ENCODE measurements around the gene PLXDC1. TPM values are rescaled to one million over a fixed set of nuclear protein-coding genes. Genes with fewer than 3 reads are reported as not detected.

The PLXDC1 gene
- total and polyA plus RNA-seq, 2 of the 13 experiments (the other 11 are each of a cell fraction or from before 2014, with no cell fraction given): not detected

DNA sequence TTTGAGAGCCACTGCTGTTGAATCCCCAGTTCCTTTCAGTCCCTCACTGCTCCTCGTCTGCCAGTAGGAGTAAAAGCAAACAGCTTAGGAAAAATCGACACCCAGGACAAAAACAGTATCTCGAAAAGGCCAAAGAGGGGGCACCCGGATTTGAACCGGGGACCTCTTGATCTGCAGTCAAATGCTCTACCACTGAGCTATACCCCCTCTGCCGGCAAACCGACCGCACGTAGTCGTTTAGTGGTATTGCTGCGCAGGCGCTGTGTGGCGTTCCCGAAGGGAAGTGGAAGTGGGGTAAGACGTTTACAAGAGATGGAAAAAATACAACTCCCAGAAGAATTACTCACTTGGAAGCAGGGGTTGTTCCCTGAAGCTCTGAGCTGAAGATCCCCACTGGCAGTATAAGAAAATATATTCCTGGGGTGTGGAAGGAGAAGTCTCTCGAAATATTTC is 2.2 kb upstream of the PLXDC1 start (continued):
- TF ChIP-seq ZBTB25 (CRISPR knock-in tag; IDR thresholded peaks at IDR 0.05): peak; percentile 59; the same call in 1 of the 2 replicates
- no peak for TF ChIP-seq KAT2B (IDR thresholded peaks at IDR 0.05; ENCODE audit: borderline replicate concordance, low read depth, low read length)
- TF ChIP-seq YY1 (IDR thresholded peaks at IDR 0.05; ENCODE audit: insufficient read depth, insufficient replicate concordance, low read depth, low read length): peak; percentile 11
- TF ChIP-seq, protein P1, sequence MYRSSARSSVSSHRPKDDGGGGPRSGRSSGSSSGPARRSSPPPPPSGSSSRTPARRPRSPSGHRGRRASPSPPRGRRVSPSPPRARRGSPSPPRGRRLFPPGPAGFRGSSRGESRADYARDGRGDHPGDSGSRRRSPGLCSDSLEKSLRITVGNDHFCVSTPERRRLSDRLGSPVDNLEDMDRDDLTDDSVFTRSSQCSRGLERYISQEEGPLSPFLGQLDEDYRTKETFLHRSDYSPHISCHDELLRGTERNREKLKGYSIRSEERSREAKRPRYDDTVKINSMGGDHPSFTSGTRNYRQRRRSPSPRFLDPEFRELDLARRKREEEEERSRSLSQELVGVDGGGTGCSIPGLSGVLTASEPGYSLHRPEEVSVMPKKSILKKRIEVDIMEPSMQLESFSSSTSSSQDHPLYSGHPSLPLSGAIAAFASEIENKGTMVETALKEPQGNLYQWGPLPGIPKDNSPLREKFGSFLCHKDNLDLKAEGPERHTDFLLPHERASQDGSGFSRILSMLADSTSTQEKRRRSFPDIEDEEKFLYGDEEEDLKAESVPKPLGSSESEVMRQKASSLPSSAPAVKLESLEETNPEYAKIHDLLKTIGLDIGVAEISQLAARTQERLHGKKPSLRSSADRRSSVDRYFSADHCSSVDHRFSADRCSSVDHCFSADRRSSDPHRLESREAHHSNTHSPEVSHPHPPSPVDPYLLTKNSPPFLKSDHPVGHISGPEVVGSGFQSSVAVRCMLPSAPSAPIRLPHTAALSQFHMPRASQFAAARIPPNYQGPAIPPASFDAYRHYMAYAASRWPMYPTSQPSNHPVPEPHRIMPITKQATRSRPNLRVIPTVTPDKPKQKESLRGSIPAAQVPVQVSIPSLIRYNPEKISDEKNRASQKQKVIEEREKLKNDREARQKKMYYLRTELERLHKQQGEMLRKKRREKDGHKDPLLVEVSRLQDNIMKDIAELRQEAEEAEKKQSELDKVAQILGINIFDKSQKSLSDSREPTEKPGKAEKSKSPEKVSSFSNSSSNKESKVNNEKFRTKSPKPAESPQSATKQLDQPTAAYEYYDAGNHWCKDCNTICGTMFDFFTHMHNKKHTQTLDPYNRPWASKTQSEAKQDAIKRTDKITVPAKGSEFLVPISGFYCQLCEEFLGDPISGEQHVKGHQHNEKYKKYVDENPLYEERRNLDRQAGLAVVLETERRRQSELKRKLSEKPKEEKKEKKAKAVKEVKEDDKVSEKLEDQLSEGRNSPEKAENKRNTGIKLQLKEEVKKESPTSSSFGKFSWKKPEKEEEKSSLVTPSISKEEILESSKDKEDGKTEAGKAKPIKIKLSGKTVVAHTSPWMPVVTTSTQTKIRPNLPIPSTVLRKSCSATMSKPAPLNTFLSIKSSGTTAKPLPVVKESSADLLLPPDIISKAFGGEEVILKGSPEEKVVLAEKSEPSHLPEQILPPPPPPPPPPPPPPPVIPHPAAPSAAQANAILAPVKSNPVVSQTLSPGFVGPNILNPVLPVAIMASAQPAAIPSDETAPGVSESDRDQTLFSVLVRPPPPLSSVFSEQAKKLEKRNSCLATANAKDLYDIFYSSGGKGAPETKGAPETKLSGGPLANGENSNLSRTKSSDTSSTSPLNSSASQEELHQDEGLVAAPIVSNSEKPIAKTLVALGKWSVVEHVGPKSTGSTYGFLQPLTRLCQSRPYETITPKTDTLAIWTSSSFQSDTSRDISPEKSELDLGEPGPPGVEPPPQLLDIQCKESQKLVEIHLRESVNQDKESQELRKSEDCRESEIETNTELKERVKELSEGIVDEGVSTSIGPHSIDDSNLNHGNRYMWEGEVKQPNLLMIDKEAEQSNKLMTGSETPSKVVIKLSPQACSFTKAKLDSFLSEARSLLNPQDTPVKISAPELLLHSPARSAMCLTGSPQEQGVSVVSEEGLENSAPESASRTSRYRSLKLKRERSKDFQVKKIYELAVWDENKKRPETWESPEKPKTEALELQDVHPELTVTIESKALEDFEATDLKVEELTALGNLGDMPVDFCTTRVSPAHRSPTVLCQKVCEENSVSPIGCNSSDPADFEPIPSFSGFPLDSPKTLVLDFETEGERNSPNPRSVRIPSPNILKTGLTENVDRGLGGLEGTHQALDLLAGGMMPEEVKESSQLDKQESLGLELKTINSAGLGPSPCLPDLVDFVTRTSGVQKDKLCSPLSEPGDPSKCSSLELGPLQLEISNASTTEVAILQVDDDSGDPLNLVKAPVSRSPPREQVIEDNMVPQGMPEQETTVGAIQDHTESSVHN (CRISPR knock-in tag; IDR thresholded peaks at IDR 0.05): no peak
- no peak for TF ChIP-seq CBFB (CRISPR knock-in tag; IDR thresholded peaks at IDR 0.05)
- TF ChIP-seq, protein P2, sequence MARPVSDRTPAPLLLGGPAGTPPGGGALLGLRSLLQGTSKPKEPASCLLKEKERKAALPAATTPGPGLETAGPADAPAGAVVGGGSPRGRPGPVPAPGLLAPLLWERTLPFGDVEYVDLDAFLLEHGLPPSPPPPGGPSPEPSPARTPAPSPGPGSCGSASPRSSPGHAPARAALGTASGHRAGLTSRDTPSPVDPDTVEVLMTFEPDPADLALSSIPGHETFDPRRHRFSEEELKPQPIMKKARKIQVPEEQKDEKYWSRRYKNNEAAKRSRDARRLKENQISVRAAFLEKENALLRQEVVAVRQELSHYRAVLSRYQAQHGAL (CRISPR knock-in tag; IDR thresholded peaks at IDR 0.05; ENCODE audit: not compliant biosample characterization): peak; percentile 64
- no peak for TF ChIP-seq GABPA (IDR thresholded peaks at IDR 0.05; ENCODE audit: low read depth, low read length)
- TF ChIP-seq GABPA (CRISPR knock-in tag; IDR thresholded peaks at IDR 0.05; ENCODE audit: low read depth): no peak
- TF ChIP-seq MTF2 (CRISPR knock-in tag; IDR thresholded peaks at IDR 0.05; ENCODE audit: borderline replicate concordance): no peak
- TF ChIP-seq, protein P3, sequence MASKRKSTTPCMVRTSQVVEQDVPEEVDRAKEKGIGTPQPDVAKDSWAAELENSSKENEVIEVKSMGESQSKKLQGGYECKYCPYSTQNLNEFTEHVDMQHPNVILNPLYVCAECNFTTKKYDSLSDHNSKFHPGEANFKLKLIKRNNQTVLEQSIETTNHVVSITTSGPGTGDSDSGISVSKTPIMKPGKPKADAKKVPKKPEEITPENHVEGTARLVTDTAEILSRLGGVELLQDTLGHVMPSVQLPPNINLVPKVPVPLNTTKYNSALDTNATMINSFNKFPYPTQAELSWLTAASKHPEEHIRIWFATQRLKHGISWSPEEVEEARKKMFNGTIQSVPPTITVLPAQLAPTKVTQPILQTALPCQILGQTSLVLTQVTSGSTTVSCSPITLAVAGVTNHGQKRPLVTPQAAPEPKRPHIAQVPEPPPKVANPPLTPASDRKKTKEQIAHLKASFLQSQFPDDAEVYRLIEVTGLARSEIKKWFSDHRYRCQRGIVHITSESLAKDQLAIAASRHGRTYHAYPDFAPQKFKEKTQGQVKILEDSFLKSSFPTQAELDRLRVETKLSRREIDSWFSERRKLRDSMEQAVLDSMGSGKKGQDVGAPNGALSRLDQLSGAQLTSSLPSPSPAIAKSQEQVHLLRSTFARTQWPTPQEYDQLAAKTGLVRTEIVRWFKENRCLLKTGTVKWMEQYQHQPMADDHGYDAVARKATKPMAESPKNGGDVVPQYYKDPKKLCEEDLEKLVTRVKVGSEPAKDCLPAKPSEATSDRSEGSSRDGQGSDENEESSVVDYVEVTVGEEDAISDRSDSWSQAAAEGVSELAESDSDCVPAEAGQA (IDR thresholded peaks at IDR 0.05; ENCODE audit: low read depth): no peak
- TF ChIP-seq, protein P3 (CRISPR knock-in tag; IDR thresholded peaks at IDR 0.05; ENCODE audit: borderline replicate concordance): peak; percentile 54; the same call in 1 of the 2 replicates
- TF ChIP-seq ZNF138 (CRISPR knock-in tag; IDR thresholded peaks at IDR 0.05; ENCODE audit: low read depth): no peak
